SK-N-SH (cell line): Measurements from ENCODE around the gene VPS26A. TPM values are rescaled to one million over a fixed set of nuclear protein-coding genes. Genes with fewer than 3 reads are reported as not detected.

Experiments
- CTCF ChIA-PET: fragments of 300-600, 350-600 bp; formaldehyde crosslinking; extraction: SDS; loops from one replicate; lab custom pipeline; 2021; lab: Yijun Ruan, JAX
- POLR2A ChIA-PET: fragments of 350-600 bp; sonication (Branson Sonifier 250); formaldehyde crosslinking; extraction: SDS; loops from one replicate; lab custom pipeline; 2020; ENCODE audit warnings: antibody characterized with exemption, inconsistent platforms; lab: Yijun Ruan, JAX
- DNase-seq: peaks from one replicate; pipeline ENCODE4 v3.0.0; 2012
- H2AFZ ChIP-seq: fragments of 200-600 bp; sonication (generic); 2 replicates; pipeline ENCODE4 v1.8.1; 2016; ENCODE audit warnings: antibody characterized with exemption, mild to moderate bottlenecking, low read depth
- H3F3A ChIP-seq: fragments of 200-600 bp; sonication (generic); replicated peaks from 2 replicates; pipeline ENCODE3; 2016; ENCODE audit warnings: antibody characterized with exemption, mild to moderate bottlenecking; ENCODE audit not compliant: insufficient read depth
- H3K27ac ChIP-seq, 2 experiments: fragments of 200-500 bp in 1 of 2; fragments of 200-600 bp in 1 of 2; sonication (Bioruptor generic) in 1 of 2; sonication (generic), shearing (Covaris generic) in 1 of 2; 2 replicates each; pipeline versions ENCODE4 v1.5.1 to v1.6.1; 2014 to 2016; ENCODE audit warnings: low read depth in 2 of 2, inconsistent platforms in 1 of 2, low read length in 1 of 2, mild to moderate bottlenecking in 1 of 2, mixed read lengths in 1 of 2
- H3K27me3 ChIP-seq: fragments of 200-600 bp; sonication (generic), shearing (Covaris generic); 2 replicates; pipeline ENCODE4 v1.6.1; 2016; ENCODE audit warnings: mixed run types; ENCODE audit not compliant: insufficient read depth
- H3K36me3 ChIP-seq, 2 experiments: fragments of 200-500 bp in 1 of 2; fragments of 200-600 bp in 1 of 2; sonication (Bioruptor generic) in 1 of 2; sonication (generic) in 1 of 2; replicated peaks in 1 of 2; 2 replicates each; pipeline versions ENCODE3 to v1.5.1; 2014 to 2016; ENCODE audit warnings: low read length in 1 of 2, mild to moderate bottlenecking in 1 of 2; ENCODE audit not compliant: insufficient read depth in 2 of 2, control insufficient read depth in 1 of 2
- H3K4me1 ChIP-seq, 2 experiments: fragments of 200-500 bp in 1 of 2; fragments of 200-600 bp in 1 of 2; sonication (Bioruptor generic) in 1 of 2; sonication (generic), shearing (Covaris generic) in 1 of 2; 2 replicates each; pipeline versions ENCODE4 v1.5.1 to v1.6.1; 2014 to 2016; ENCODE audit warnings: low read depth in 1 of 2, low read length in 1 of 2, mixed run types in 1 of 2; ENCODE audit not compliant: insufficient read depth in 2 of 2, control insufficient read depth in 1 of 2
- H3K4me2 ChIP-seq: fragments of 200-600 bp; sonication (generic), shearing (Covaris generic); 2 replicates; pipeline ENCODE4 v1.6.1; 2017; ENCODE audit warnings: mixed run types
- H3K4me3 ChIP-seq, 2 experiments: fragments of 200-500 bp in 1 of 2; fragments of 200-600 bp in 1 of 2; sonication (Bioruptor generic) in 1 of 2; sonication (generic), shearing (Covaris generic) in 1 of 2; 2 replicates each; pipeline versions ENCODE4 v1.5.1 to v1.8.1; 2014 to 2016; ENCODE audit warnings: low read depth in 2 of 2, inconsistent platforms in 1 of 2, low read length in 1 of 2, mild to moderate bottlenecking in 1 of 2, mixed read lengths in 1 of 2, moderate library complexity in 1 of 2
- H3K79me2 ChIP-seq: fragments of 200-600 bp; sonication (generic); 2 replicates; pipeline ENCODE4 v1.8.1; 2017; ENCODE audit warnings: mild to moderate bottlenecking; ENCODE audit not compliant: insufficient read depth
- H3K9ac ChIP-seq: fragments of 200-600 bp; sonication (generic); 2 replicates; pipeline ENCODE4 v1.6.1; 2017; ENCODE audit warnings: mixed run types
- H3K9me2 ChIP-seq: fragments of 200-600 bp; sonication (generic); 2 replicates; pipeline ENCODE4 v1.6.1; 2017; ENCODE audit warnings: mixed run types
- H3K9me3 ChIP-seq: fragments of 200-600 bp; sonication (generic); 2 replicates; pipeline ENCODE4 v1.6.1; 2017; ENCODE audit warnings: mixed run types, mild to moderate bottlenecking, moderate library complexity
- H4K20me1 ChIP-seq: fragments of 200-600 bp; sonication (generic); 2 replicates; pipeline ENCODE4 v1.6.1; 2017; ENCODE audit warnings: mild to moderate bottlenecking, mixed run types; ENCODE audit not compliant: insufficient read depth
- CHD2 ChIP-seq: fragments of 150-350 bp; IDR thresholded peaks from 2 replicates; pipeline ENCODE4 v1.6.1; 2018; ENCODE audit warnings: low read length; ENCODE audit not compliant: partially characterized antibody
- ELF1 ChIP-seq: IDR thresholded peaks from 2 replicates; pipeline ENCODE4 v1.4.0; 2012
- EP300 ChIP-seq, 2 experiments: IDR thresholded peaks; 2 replicates each; pipeline versions ENCODE4 v1.4.0 to v1.6.1; 2012; ENCODE audit warnings: borderline replicate concordance in 1 of 2, low read depth in 1 of 2, low read length in 1 of 2
- EZH2phosphoT487 ChIP-seq: fragments of 200-600 bp; sonication (generic); IDR thresholded peaks from 2 replicates; pipeline ENCODE4 v1.6.1; 2017; ENCODE audit warnings: low read depth, mixed run types, mild to moderate bottlenecking, antibody characterized with exemption, moderate library complexity, borderline replicate concordance
- FOSL2 ChIP-seq: IDR thresholded peaks from 2 replicates; pipeline ENCODE4 v1.4.0; 2012; ENCODE audit warnings: low read depth, mild to moderate bottlenecking, moderate library complexity, borderline replicate concordance
- FOXJ3 ChIP-seq: sonication (generic); formaldehyde crosslinking; IDR thresholded peaks from 2 replicates; pipeline ENCODE4 v1.5.1; 2020; ENCODE audit warnings: mild to moderate bottlenecking, missing genetic modification reagents
- FOXM1 ChIP-seq: IDR thresholded peaks from 2 replicates; pipeline ENCODE4 v1.4.0; 2012; ENCODE audit warnings: low read depth, mild to moderate bottlenecking
- GATA2 ChIP-seq: sonication (generic); formaldehyde crosslinking; IDR thresholded peaks from 2 replicates; pipeline ENCODE4 v1.5.0; 2020; ENCODE audit warnings: mild to moderate bottlenecking, missing genetic modification reagents
- MXI1 ChIP-seq: IDR thresholded peaks from 2 replicates; pipeline ENCODE4 v1.6.1; 2012; ENCODE audit warnings: mild to moderate bottlenecking, low read depth, low read length, improper control_type of control experiment
- NRF1 ChIP-seq: IDR thresholded peaks from 2 replicates; pipeline ENCODE4 v1.6.1; 2012; ENCODE audit warnings: low read depth, mild to moderate bottlenecking, low read length
- RAD21 ChIP-seq: IDR thresholded peaks from 2 replicates; pipeline ENCODE4 v1.6.1; 2012; ENCODE audit warnings: mild to moderate bottlenecking, low read length
- SIN3A ChIP-seq: IDR thresholded peaks from 2 replicates; pipeline ENCODE4 v1.6.1; 2012; ENCODE audit warnings: low read depth, mild to moderate bottlenecking, low read length, moderate library complexity, borderline replicate concordance
- SMC3 ChIP-seq: IDR thresholded peaks from 2 replicates; pipeline ENCODE4 v1.6.1; 2012; ENCODE audit warnings: low read depth, low read length, improper control_type of control experiment
- TAF1 ChIP-seq: IDR thresholded peaks from 2 replicates; pipeline ENCODE4 v1.6.1; 2012; ENCODE audit warnings: low read depth, mild to moderate bottlenecking, low read length, moderate library complexity, borderline replicate concordance
- TCF12 ChIP-seq: IDR thresholded peaks from 2 replicates; pipeline ENCODE4 v1.4.0; 2012
- TEAD4 ChIP-seq: IDR thresholded peaks from 2 replicates; pipeline ENCODE4 v1.4.0; 2012; ENCODE audit warnings: mild to moderate bottlenecking, borderline replicate concordance; ENCODE audit not compliant: insufficient read depth
- USF1 ChIP-seq: IDR thresholded peaks from 2 replicates; pipeline ENCODE4 v1.4.0; 2012; ENCODE audit warnings: low read depth, borderline replicate concordance
- YY1 ChIP-seq: IDR thresholded peaks from 2 replicates; pipeline ENCODE4 v1.4.0; 2012; ENCODE audit warnings: low read depth, mild to moderate bottlenecking
- WGBS: methylation state at CpG from one replicate; pipeline ENCODE4 v1.1.6; 2017; ENCODE audit warnings: low lambda C conversion rate; 5-methylcytosine and 5-hydroxymethylcytosine counted together
- polyA plus RNA-seq, 3 experiments: library from polyadenylated mRNA; depleted of rRNA; stranded (reverse); fragments of >200 nt; gene quantifications; 2 replicates each; pipeline ENCODE4 v1.2.3, GENCODE V29; 2012
- TF ChIP-seq, protein P1 (sequence below): IDR thresholded peaks from 2 replicates; pipeline ENCODE4 v1.4.0; 2012; ENCODE audit warnings: low read depth, borderline replicate concordance
- TF ChIP-seq, protein P2 (sequence below): fragments of 150-350 bp; IDR thresholded peaks from 2 replicates; pipeline ENCODE4 v1.6.1; 2016; ENCODE audit warnings: mild to moderate bottlenecking, low read depth, low read length
- TF ChIP-seq, protein P3 (sequence below): fragments of 200-600 bp; sonication (generic); IDR thresholded peaks from 2 replicates; pipeline ENCODE4 v1.6.1; 2017; ENCODE audit warnings: antibody characterized with exemption, mild to moderate bottlenecking, moderate library complexity

Gene VPS26A
- polyA plus RNA-seq, 1 of the 3 experiments (the other 2 are of a cell fraction): 10.6 TPM

DNA sequence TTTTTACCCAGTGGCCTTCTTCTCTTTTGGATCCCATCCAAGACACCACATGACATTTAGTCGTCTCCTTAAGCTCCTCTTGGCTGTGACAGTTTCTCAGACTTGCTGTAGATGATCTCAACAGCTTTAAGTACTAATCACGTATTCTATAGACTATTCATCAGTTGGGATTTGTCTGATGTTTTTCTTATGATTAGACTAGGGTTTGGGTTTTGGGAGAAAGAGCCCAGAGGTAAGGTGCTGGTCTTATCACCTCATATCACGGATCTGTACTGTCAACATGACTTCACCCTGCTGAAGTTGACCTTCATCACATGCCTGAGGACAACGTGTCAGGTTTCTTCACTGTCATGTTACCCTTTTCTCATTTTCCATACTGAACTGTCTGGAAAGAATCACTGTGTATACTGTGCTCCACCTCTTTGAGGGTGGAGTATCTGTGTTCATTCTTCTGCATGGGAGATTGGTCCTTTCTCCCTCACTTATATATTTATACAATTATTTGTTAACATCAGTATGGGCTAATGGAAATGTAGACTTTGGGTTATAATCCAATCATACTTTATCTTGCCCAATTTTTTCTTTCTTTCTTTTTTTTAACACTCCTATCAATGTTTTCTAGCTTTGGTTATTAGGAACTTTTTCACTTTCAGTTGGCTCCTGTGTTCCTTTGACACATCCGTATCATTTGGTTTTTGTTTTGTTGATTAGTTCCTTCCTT lies 89.8 kb downstream of the VPS26A start:
- H3K27me3 ChIP-seq: no peaks in the 10 kb centered on the region
- ChIA-PET POLR2A (no interaction called here), CTCF (interaction anchor here (0.6 to 0.8 kb wide), 3 partner anchors 12 to 748 kb away, joined by 3 to 4 read pairs (median 3); no protein-coding TSS in a partner anchor)
- H3F3A ChIP-seq: no peaks in the 10 kb centered on the region
- no peak overlapping the region for H3K27ac ChIP-seq
- 70% methylated on average over 5 of the region's 5 CpGs for WGBS
- H3K9me3 ChIP-seq: no peaks in the 10 kb centered on the region
- peaks cover 0 to 19% of the 10 kb centered on the region in 2 experiments; a peak in 1 of 4 replicates for H3K4me1 ChIP-seq
- no peak for TF ChIP-seq ELF1
- no peak for TF ChIP-seq SMC3
- no peak for TF ChIP-seq NRF1
- TF ChIP-seq FOXJ3 (CRISPR knock-in tag): no peak
- TF ChIP-seq, protein P1, sequence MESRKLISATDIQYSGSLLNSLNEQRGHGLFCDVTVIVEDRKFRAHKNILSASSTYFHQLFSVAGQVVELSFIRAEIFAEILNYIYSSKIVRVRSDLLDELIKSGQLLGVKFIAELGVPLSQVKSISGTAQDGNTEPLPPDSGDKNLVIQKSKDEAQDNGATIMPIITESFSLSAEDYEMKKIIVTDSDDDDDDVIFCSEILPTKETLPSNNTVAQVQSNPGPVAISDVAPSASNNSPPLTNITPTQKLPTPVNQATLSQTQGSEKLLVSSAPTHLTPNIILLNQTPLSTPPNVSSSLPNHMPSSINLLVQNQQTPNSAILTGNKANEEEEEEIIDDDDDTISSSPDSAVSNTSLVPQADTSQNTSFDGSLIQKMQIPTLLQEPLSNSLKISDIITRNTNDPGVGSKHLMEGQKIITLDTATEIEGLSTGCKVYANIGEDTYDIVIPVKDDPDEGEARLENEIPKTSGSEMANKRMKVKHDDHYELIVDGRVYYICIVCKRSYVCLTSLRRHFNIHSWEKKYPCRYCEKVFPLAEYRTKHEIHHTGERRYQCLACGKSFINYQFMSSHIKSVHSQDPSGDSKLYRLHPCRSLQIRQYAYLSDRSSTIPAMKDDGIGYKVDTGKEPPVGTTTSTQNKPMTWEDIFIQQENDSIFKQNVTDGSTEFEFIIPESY: no peak
- TF ChIP-seq EZH2phosphoT487: no peak
- TF ChIP-seq YY1: no peak
- TF ChIP-seq GATA2 (CRISPR knock-in tag): no peak
- TF ChIP-seq, all 33 proteins: peak for 0
- Histone ChIP-seq H3K36me3 (peaks cover 0 to 7% of the 10 kb centered on the region in 2 experiments), H3K4me2 (no peak overlapping the region), H3K4me3 (no peak overlapping the region), H2AFZ (no peak overlapping the region), H3K9me2 (no peaks in the 10 kb centered on the region), H3K79me2 (no peaks in the 10 kb centered on the region), H4K20me1 (no peaks in the 10 kb centered on the region), H3K9ac (no peak overlapping the region)
- no peak for DNase-seq

DNA sequence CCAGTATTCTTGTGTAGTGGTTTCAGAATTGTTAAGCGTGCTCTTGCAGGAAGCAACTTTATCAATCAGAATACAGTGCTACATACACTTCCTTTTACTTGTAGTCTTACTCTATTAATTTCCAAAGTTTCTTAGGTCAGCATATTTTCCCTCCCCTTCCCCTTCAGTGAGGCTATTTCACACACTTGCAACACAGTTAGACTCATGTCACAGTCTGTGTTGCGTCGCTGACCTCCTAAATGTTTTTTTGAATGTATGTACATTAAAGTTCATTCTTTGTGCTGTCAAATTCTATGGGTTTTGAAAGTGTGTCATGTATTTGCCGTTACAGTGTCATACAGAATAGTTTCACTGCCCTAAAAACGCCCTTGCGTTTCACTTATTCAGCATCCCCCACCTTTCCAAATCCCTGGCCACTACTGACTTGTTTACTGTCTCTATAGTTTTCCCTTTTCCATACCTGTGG lies 90.7 kb downstream of the VPS26A start:
- WGBS: 96% methylated on average over 6 of the region's 6 CpGs
- H2AFZ ChIP-seq: no peak overlapping the region
- POLR2A ChIA-PET: no interaction called here

More for the DNA sequence above, 90.7 kb downstream of the VPS26A start:
- no peak overlapping the region for H3K27ac ChIP-seq
- H3K79me2 ChIP-seq: no peaks in the 10 kb centered on the region
- DNase-seq: no peak
- CTCF ChIA-PET: interaction anchor here (0.8 to 1.0 kb wide), 2 partner anchors 11 to 301 kb away, joined by 3 read pairs; no protein-coding TSS in a partner anchor
- H3K9ac ChIP-seq: no peak overlapping the region
- H3K9me3 ChIP-seq: no peaks in the 10 kb centered on the region
- no peaks in the 10 kb centered on the region for H3K36me3 ChIP-seq
- no peaks in the 10 kb centered on the region for H3K9me2 ChIP-seq
- no peak overlapping the region for H3K4me2 ChIP-seq
- H3K4me1 ChIP-seq: peaks cover 0 to 19% of the 10 kb centered on the region in 2 experiments; a peak in 1 of 4 replicates
- TF ChIP-seq TAF1: no peak
- no peak for TF ChIP-seq NRF1
- TF ChIP-seq TEAD4: no peak
- TF ChIP-seq FOXM1: no peak
- no peak for TF ChIP-seq TCF12
- no peak for TF ChIP-seq USF1
- TF ChIP-seq, protein P2, sequence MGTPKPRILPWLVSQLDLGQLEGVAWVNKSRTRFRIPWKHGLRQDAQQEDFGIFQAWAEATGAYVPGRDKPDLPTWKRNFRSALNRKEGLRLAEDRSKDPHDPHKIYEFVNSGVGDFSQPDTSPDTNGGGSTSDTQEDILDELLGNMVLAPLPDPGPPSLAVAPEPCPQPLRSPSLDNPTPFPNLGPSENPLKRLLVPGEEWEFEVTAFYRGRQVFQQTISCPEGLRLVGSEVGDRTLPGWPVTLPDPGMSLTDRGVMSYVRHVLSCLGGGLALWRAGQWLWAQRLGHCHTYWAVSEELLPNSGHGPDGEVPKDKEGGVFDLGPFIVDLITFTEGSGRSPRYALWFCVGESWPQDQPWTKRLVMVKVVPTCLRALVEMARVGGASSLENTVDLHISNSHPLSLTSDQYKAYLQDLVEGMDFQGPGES: no peak
- TF ChIP-seq, protein P3, sequence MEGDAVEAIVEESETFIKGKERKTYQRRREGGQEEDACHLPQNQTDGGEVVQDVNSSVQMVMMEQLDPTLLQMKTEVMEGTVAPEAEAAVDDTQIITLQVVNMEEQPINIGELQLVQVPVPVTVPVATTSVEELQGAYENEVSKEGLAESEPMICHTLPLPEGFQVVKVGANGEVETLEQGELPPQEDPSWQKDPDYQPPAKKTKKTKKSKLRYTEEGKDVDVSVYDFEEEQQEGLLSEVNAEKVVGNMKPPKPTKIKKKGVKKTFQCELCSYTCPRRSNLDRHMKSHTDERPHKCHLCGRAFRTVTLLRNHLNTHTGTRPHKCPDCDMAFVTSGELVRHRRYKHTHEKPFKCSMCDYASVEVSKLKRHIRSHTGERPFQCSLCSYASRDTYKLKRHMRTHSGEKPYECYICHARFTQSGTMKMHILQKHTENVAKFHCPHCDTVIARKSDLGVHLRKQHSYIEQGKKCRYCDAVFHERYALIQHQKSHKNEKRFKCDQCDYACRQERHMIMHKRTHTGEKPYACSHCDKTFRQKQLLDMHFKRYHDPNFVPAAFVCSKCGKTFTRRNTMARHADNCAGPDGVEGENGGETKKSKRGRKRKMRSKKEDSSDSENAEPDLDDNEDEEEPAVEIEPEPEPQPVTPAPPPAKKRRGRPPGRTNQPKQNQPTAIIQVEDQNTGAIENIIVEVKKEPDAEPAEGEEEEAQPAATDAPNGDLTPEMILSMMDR: no peak
- no peak for TF ChIP-seq YY1
- no peak for TF ChIP-seq SMC3
- no peak for TF ChIP-seq RAD21
- TF ChIP-seq MXI1: no peak
- TF ChIP-seq CHD2: no peak
- TF ChIP-seq FOSL2: no peak
- no peak for TF ChIP-seq EP300 (IDR thresholded peaks at IDR 0.05; ENCODE audit: borderline replicate concordance in 1 of 2, low read depth in 1 of 2, low read length in 1 of 2)
- TF ChIP-seq SIN3A: no peak
- no peak for TF ChIP-seq FOXJ3 (CRISPR knock-in tag)
- H4K20me1 ChIP-seq: no peaks in the 10 kb centered on the region
- H3F3A ChIP-seq: no peaks in the 10 kb centered on the region
- H3K4me3 ChIP-seq: no peak overlapping the region
- H3K27me3 ChIP-seq: no peaks in the 10 kb centered on the region
